Measurements from ENCODE around the gene GDAP2.

- TF ChIP-seq CTCF (IDR thresholded peaks at IDR 0.05) (no peak), EZH2 (IDR thresholded peaks at IDR 0.05; ENCODE audit: borderline replicate concordance, insufficient read depth, low read depth, low read length, poor library complexity, severe bottlenecking) (no peak)
Measured at GRCh38 chr1:117892512-117892911, 36.9 kb downstream of the GDAP2 start.

Measured in B cell (primary cell).